ENCODE measurements around the gene UBE2E3.

The UBE2E3 gene

GRCh38 chr2:181070836-181071200 lies 90.4 kb downstream of the UBE2E3 start:
- no peak for DNase-seq
- TF ChIP-seq CTCF (IDR thresholded peaks at IDR 0.05; ENCODE audit: low read depth, low read length, missing control alignments), result no peak
- no peak overlapping the region for H3K4me3 ChIP-seq (ENCODE audit: low read depth, low read length)
- in situ Hi-C loops (cut with HindIII; ENCODE audit: low pct_ligation_motif_present, low sequenced_read_pairs), result no loop called here
- no peaks in the 10 kb centered on the region for H3K27me3 ChIP-seq (replicated peaks)
- H3K27ac ChIP-seq, result no peak overlapping the region
- H3K36me3 ChIP-seq (replicated peaks), result no peaks in the 10 kb centered on the region

GRCh38 chr2:181072486-181073235 lies 92.3 kb downstream of the UBE2E3 start:
- Histone ChIP-seq H3K27me3 (replicated peaks) (no peaks in the 10 kb centered on the region), H3K27ac (peak overlapping the region; percentile 11), H3K4me3 (ENCODE audit: low read depth, low read length) (no peak overlapping the region), H3K36me3 (replicated peaks) (no peaks in the 10 kb centered on the region)
- peak; percentile 66 for DNase-seq
- in situ Hi-C loops (cut with HindIII; ENCODE audit: low pct_ligation_motif_present, low sequenced_read_pairs), result no loop called here
- TF ChIP-seq CTCF (IDR thresholded peaks at IDR 0.05; ENCODE audit: low read depth, low read length, missing control alignments), result no peak

- DNase-seq, result peak; percentile 64
- H3K27me3 ChIP-seq (replicated peaks), result no peaks in the 10 kb centered on the region
- H3K27ac ChIP-seq, result peak overlapping the region; percentile 10
- H3K36me3 ChIP-seq (replicated peaks), result no peaks in the 10 kb centered on the region
- TF ChIP-seq CTCF (IDR thresholded peaks at IDR 0.05; ENCODE audit: low read depth, low read length, missing control alignments), result no peak
- in situ Hi-C loops (cut with HindIII; ENCODE audit: low pct_ligation_motif_present, low sequenced_read_pairs), result no loop called here
- H3K4me3 ChIP-seq (ENCODE audit: low read depth, low read length), result no peak overlapping the region
Observed at GRCh38 chr2:181073896-181074295, 93.5 kb downstream of the UBE2E3 start.

GRCh38 chr2:181074457-181074856 lies 94.1 kb downstream of the UBE2E3 start:
- in situ Hi-C loops (cut with HindIII; ENCODE audit: low pct_ligation_motif_present, low sequenced_read_pairs), result no loop called here
- no peaks in the 10 kb centered on the region for H3K27me3 ChIP-seq (replicated peaks)
- H3K4me3 ChIP-seq (ENCODE audit: low read depth, low read length), result no peak overlapping the region
- no peak for TF ChIP-seq CTCF (IDR thresholded peaks at IDR 0.05; ENCODE audit: low read depth, low read length, missing control alignments)
- DNase-seq, result no peak
- no peak overlapping the region for H3K27ac ChIP-seq
- H3K36me3 ChIP-seq (replicated peaks), result no peaks in the 10 kb centered on the region

GRCh38 chr2:181076658-181077057 lies 96.3 kb downstream of the UBE2E3 start:
- TF ChIP-seq CTCF (IDR thresholded peaks at IDR 0.05; ENCODE audit: low read depth, low read length, missing control alignments), result no peak
- Histone ChIP-seq H3K4me3 (ENCODE audit: low read depth, low read length) (no peak overlapping the region), H3K27me3 (replicated peaks) (no peaks in the 10 kb centered on the region), H3K36me3 (replicated peaks) (no peaks in the 10 kb centered on the region), H3K27ac (no peak overlapping the region)
- DNase-seq, result no peak
- in situ Hi-C loops (cut with HindIII; ENCODE audit: low pct_ligation_motif_present, low sequenced_read_pairs), result no loop called here

Measured in brain microvascular endothelial cell (primary cell).